K562 (cell line): Measurements from ENCODE around the gene MSGN1.

Source experiments
- FUS ChIP-seq: fragments of 200-400 bp; formaldehyde crosslinking; optimal IDR thresholded peaks from 2 replicates; pipeline ENCODE3; 2017; ENCODE audit warnings: low read depth, low read length
- MXI1 ChIP-seq: IDR thresholded peaks from 2 replicates; pipeline ENCODE4 v1.6.1; 2011; ENCODE audit warnings: low read depth, mild to moderate bottlenecking, improper control_type of control experiment, low read length
- TAF1 ChIP-seq: IDR thresholded peaks from 2 replicates; pipeline ENCODE4 v1.6.1; 2011; ENCODE audit warnings: mild to moderate bottlenecking, low read length, moderate library complexity; ENCODE audit not compliant: insufficient read depth, control insufficient read depth, severe bottlenecking; ENCODE audit errors: extremely low read depth
- XRCC3 ChIP-seq: fragments of 450-650 bp; IDR thresholded peaks from 2 replicates; pipeline ENCODE4 v1.6.1; 2017; ENCODE audit warnings: mild to moderate bottlenecking, moderate library complexity
- ZFP1 ChIP-seq: fragments of 450-650 bp; formaldehyde crosslinking; IDR thresholded peaks from 2 replicates; pipeline ENCODE4 v1.4.0; 2020; ENCODE audit warnings: mild to moderate bottlenecking, mixed read lengths
- ZFX ChIP-seq: sonication (generic); formaldehyde crosslinking; IDR thresholded peaks from 2 replicates; pipeline ENCODE4 v1.8.0; 2022; ENCODE audit warnings: mild to moderate bottlenecking, missing genetic modification reagents, moderate library complexity
- ZNF146 ChIP-seq: IDR thresholded peaks from one replicate; pipeline ENCODE4 v1.6.1; 2018; ENCODE audit warnings: missing compliant biosample characterization; ENCODE audit not compliant: unreplicated experiment
- TF ChIP-seq, protein P1 (sequence below): IDR thresholded peaks from 2 replicates; pipeline ENCODE4 v1.6.1; 2012; ENCODE audit warnings: low read depth, low read length, improper control_type of control experiment, borderline replicate concordance

DNA sequence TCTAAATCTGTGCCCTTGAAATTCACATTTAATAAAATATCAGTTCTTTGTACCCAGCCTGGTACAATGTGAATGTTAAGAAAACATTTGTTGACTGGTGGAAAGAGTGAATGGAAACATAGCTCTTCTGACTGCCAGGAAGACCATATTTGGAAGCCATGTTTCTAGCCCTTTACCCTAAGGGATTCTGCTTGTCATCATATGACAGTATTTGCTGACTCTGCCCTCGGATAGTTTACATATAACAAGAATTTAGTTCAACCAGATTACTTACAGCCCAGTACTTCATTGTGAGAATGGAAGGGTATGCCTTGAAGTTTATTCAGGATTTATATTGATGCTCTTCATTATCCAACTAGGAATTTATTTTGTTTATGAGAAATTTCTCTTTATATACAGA, 48.4 kb downstream of the MSGN1 start:
- TF ChIP-seq, protein P1, sequence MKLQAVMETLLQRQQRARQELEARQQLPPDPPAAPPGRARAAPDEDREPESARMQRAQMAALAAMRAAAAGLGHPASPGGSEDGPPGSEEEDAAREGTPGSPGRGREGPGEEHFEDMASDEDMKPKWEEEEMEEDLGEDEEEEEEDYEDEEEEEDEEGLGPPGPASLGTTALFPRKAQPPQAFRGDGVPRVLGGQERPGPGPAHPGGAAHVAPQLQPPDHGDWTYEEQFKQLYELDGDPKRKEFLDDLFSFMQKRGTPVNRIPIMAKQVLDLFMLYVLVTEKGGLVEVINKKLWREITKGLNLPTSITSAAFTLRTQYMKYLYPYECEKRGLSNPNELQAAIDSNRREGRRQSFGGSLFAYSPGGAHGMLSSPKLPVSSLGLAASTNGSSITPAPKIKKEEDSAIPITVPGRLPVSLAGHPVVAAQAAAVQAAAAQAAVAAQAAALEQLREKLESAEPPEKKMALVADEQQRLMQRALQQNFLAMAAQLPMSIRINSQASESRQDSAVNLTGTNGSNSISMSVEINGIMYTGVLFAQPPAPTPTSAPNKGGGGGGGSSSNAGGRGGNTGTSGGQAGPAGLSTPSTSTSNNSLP = no peak
- TF ChIP-seq TAF1 (no peak), ZNF146 (CRISPR knock-in tag) (no peak), MXI1 (no peak), XRCC3 (no peak), FUS (no peak), ZFX (no peak), ZFP1 (CRISPR knock-in tag) (no peak)
